HEK293 (cell line): ENCODE data around the gene BAG5.

ENCODE experiments used
- CTCF ChIA-PET: fragments of 350-600 bp; formaldehyde crosslinking; extraction: SDS; loops from one replicate; lab custom pipeline; 2021; ENCODE audit warnings: antibody characterized with exemption; lab: Yijun Ruan, JAX
- POLR2A ChIA-PET: fragments of 300-600 bp; formaldehyde crosslinking; extraction: SDS; loops from one replicate; lab custom pipeline; 2020; ENCODE audit warnings: antibody characterized with exemption, inconsistent platforms; lab: Yijun Ruan, JAX
- H3K27ac ChIP-seq: fragments of 200-500 bp; sonication (Bioruptor generic); 2 replicates; pipeline ENCODE4 v1.5.1; 2014; ENCODE audit warnings: low read depth, low read length, control low read depth, inconsistent platforms; ENCODE audit errors: extremely low read depth
- H3K36me3 ChIP-seq, 2 experiments: fragments of 200-500 bp in 1 of 2; sonication (Bioruptor generic) in 1 of 2; 1 replicate in 1 of 2; 2 replicates in 1 of 2; pipeline ENCODE4 v1.5.1; 2014 to 2017; ENCODE audit warnings: inconsistent platforms in 2 of 2, low read length in 2 of 2; ENCODE audit not compliant: control insufficient read depth in 2 of 2, insufficient read depth in 1 of 2
- H3K4me1 ChIP-seq: fragments of 200-500 bp; sonication (Bioruptor generic); 2 replicates; pipeline ENCODE4 v1.5.1; 2014; ENCODE audit warnings: mild to moderate bottlenecking, low read length, inconsistent platforms; ENCODE audit not compliant: control insufficient read depth, insufficient read depth
- H3K4me3 ChIP-seq: 2 replicates; pipeline ENCODE4 v1.5.1; 2011; ENCODE audit warnings: low read depth, mild to moderate bottlenecking, control low read depth, low read length, moderate library complexity
- H3K9me3 ChIP-seq: fragments of 200-500 bp; sonication (Bioruptor generic); 2 replicates; pipeline ENCODE4 v1.5.1; 2014; ENCODE audit warnings: low read depth, low read length, inconsistent platforms; ENCODE audit not compliant: control insufficient read depth, insufficient read depth
- FEZF1 ChIP-seq: fragments of 450-650 bp; formaldehyde crosslinking; IDR thresholded peaks from 2 replicates; pipeline ENCODE4 v1.5.1; 2016; ENCODE audit warnings: missing biosample characterization, missing genetic modification characterization
- GLIS1 ChIP-seq: fragments of 450-650 bp; formaldehyde crosslinking; IDR thresholded peaks from 2 replicates; pipeline ENCODE4 v1.5.1; 2016; ENCODE audit warnings: missing biosample characterization, missing genetic modification characterization
- KLF10 ChIP-seq: fragments of 450-650 bp; IDR thresholded peaks from 2 replicates; pipeline ENCODE4 v1.5.1; 2018; ENCODE audit warnings: missing biosample characterization, mild to moderate bottlenecking, missing genetic modification characterization
- OSR2 ChIP-seq: fragments of 450-650 bp; formaldehyde crosslinking; IDR thresholded peaks from 2 replicates; pipeline ENCODE4 v1.5.1; 2016; ENCODE audit warnings: missing biosample characterization, missing genetic modification characterization
- PBX3 ChIP-seq: sonication (generic); formaldehyde crosslinking; IDR thresholded peaks from 2 replicates; pipeline ENCODE4 v1.8.1; 2022; ENCODE audit warnings: mild to moderate bottlenecking, moderate library complexity, missing genetic modification reagents
- PRDM10 ChIP-seq: fragments of 450-650 bp; formaldehyde crosslinking; IDR thresholded peaks from 2 replicates; pipeline ENCODE4 v1.5.1; 2016; ENCODE audit warnings: missing biosample characterization, missing genetic modification characterization
- SP2 ChIP-seq: fragments of 450-650 bp; formaldehyde crosslinking; IDR thresholded peaks from 2 replicates; pipeline ENCODE4 v1.5.1; 2016; ENCODE audit warnings: missing biosample characterization, missing genetic modification characterization
- ZEB2 ChIP-seq: fragments of 450-650 bp; formaldehyde crosslinking; IDR thresholded peaks from 2 replicates; pipeline ENCODE4 v1.5.1; 2016; ENCODE audit warnings: missing biosample characterization, missing genetic modification characterization
- ZIC2 ChIP-seq: fragments of 450-650 bp; formaldehyde crosslinking; IDR thresholded peaks from 2 replicates; pipeline ENCODE4 v1.5.1; 2016; ENCODE audit warnings: missing biosample characterization, missing genetic modification characterization
- ZNF121 ChIP-seq: fragments of 450-650 bp; formaldehyde crosslinking; IDR thresholded peaks from 2 replicates; pipeline ENCODE4 v1.5.1; 2016; ENCODE audit warnings: missing biosample characterization, missing genetic modification characterization
- ZNF133 ChIP-seq: fragments of 450-650 bp; formaldehyde crosslinking; IDR thresholded peaks from 2 replicates; pipeline ENCODE4 v1.5.1; 2016; ENCODE audit warnings: missing biosample characterization, missing genetic modification characterization
- ZNF19 ChIP-seq: fragments of 450-650 bp; formaldehyde crosslinking; IDR thresholded peaks from 2 replicates; pipeline ENCODE4; 2016; ENCODE audit warnings: missing biosample characterization, missing genetic modification characterization, low read depth
- ZNF223 ChIP-seq: fragments of 450-650 bp; formaldehyde crosslinking; IDR thresholded peaks from 2 replicates; pipeline ENCODE4 v1.5.1; 2016; ENCODE audit warnings: missing biosample characterization, missing genetic modification characterization
- ZNF23 ChIP-seq: fragments of 450-650 bp; formaldehyde crosslinking; IDR thresholded peaks from 2 replicates; pipeline ENCODE4 v1.5.1; 2016; ENCODE audit warnings: missing biosample characterization, missing genetic modification characterization, borderline replicate concordance
- ZNF341 ChIP-seq: fragments of 450-650 bp; formaldehyde crosslinking; IDR thresholded peaks from 2 replicates; pipeline ENCODE4; 2016; ENCODE audit warnings: low read depth, missing biosample characterization, missing genetic modification characterization
- ZNF488 ChIP-seq: fragments of 450-650 bp; formaldehyde crosslinking; IDR thresholded peaks from 2 replicates; pipeline ENCODE4 v1.5.1; 2016; ENCODE audit warnings: missing biosample characterization, missing genetic modification characterization
- ZNF555 ChIP-seq: fragments of 450-650 bp; formaldehyde crosslinking; conservative IDR thresholded peaks from 2 replicates; pipeline ENCODE4 v1.5.1; 2017; ENCODE audit warnings: missing biosample characterization, mild to moderate bottlenecking, missing genetic modification characterization, inconsistent platforms
- ZNF776 ChIP-seq: fragments of 450-650 bp; formaldehyde crosslinking; IDR thresholded peaks from 2 replicates; pipeline ENCODE4 v1.5.0; 2017; ENCODE audit warnings: missing biosample characterization, missing genetic modification characterization, borderline replicate concordance
- ZNF837 ChIP-seq: fragments of 450-650 bp; formaldehyde crosslinking; IDR thresholded peaks from 2 replicates; pipeline ENCODE4 v1.5.1; 2016; ENCODE audit warnings: missing biosample characterization, missing genetic modification characterization
- TF ChIP-seq, protein P1 (sequence below): fragments of 450-650 bp; formaldehyde crosslinking; optimal IDR thresholded peaks from 2 replicates; pipeline ENCODE3; 2016; ENCODE audit warnings: missing biosample characterization, mild to moderate bottlenecking, missing genetic modification characterization
- TF ChIP-seq, protein P2 (sequence below): fragments of 450-650 bp; formaldehyde crosslinking; IDR thresholded peaks from 2 replicates; pipeline ENCODE4 v1.5.1; 2017; ENCODE audit warnings: missing biosample characterization, missing genetic modification characterization
- TF ChIP-seq, protein P3 (sequence below): fragments of 450-650 bp; formaldehyde crosslinking; IDR thresholded peaks from 2 replicates; pipeline ENCODE4 v1.5.1; 2016; ENCODE audit warnings: missing biosample characterization, missing genetic modification characterization

Gene BAG5

GRCh38 chr14:103607822-103608221 is 45.4 kb upstream of the BAG5 start:
- CTCF ChIA-PET, result interaction anchor here (0.7 kb wide), 1 partner anchor 31 kb away, joined by 3 read pairs; no protein-coding TSS in a partner anchor
- H3K4me3 ChIP-seq, result no peak overlapping the region
- H3K27ac ChIP-seq, result no peak overlapping the region
- no peaks in the 10 kb centered on the region for H3K9me3 ChIP-seq
- H3K36me3 ChIP-seq, result no peaks in the 10 kb centered on the region
- TF ChIP-seq PBX3, result no peak
- TF ChIP-seq, protein P1, sequence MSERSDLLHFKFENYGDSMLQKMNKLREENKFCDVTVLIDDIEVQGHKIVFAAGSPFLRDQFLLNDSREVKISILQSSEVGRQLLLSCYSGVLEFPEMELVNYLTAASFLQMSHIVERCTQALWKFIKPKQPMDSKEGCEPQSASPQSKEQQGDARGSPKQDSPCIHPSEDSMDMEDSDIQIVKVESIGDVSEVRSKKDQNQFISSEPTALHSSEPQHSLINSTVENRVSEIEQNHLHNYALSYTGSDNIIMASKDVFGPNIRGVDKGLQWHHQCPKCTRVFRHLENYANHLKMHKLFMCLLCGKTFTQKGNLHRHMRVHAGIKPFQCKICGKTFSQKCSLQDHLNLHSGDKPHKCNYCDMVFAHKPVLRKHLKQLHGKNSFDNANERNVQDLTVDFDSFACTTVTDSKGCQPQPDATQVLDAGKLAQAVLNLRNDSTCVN (tag by site-specific recombination), result no peak
- TF ChIP-seq SP2 (tag by site-specific recombination), result no peak
- TF ChIP-seq ZNF776 (tag by site-specific recombination), result no peak
- TF ChIP-seq ZNF23 (tag by site-specific recombination), result no peak
- no peak for TF ChIP-seq ZNF19
- no peak for TF ChIP-seq ZNF121 (tag by site-specific recombination)
- TF ChIP-seq KLF10 (tag by site-specific recombination), result no peak
- POLR2A ChIA-PET, result interaction anchor here (1.8 kb wide), 1 partner anchor 21 kb away, joined by 10 read pairs; the partner anchor contains the start of gene KLC1
- no peaks in the 10 kb centered on the region; the same call in 1 of the 2 replicates for H3K4me1 ChIP-seq

GRCh38 chr14:103606963-103607668 is 44.7 kb upstream of the BAG5 start:
- H3K9me3 ChIP-seq, result no peaks in the 10 kb centered on the region
- no peak overlapping the region for H3K27ac ChIP-seq
- POLR2A ChIA-PET, result interaction anchor here (0.6 to 1.8 kb wide), 2 partner anchors 22 to 107 kb away, joined by 3 to 10 read pairs; partner anchors contain the start of gene KLC1
- CTCF ChIA-PET, result interaction anchor here (0.7 kb wide), 2 partner anchors 31 to 1519 kb away, joined by 3 read pairs; no protein-coding TSS in a partner anchor
- H3K4me1 ChIP-seq, result no peaks in the 10 kb centered on the region; the same call in 1 of the 2 replicates
- no peaks in the 10 kb centered on the region for H3K36me3 ChIP-seq
- 0 out of 2 replicates have a peak overlapping the region, but pooled peaks have one; percentile 2 for H3K4me3 ChIP-seq
- TF ChIP-seq KLF10 (tag by site-specific recombination) (no peak), ZNF19 (no peak), ZNF488 (no peak), ZEB2 (tag by site-specific recombination) (0 out of 2 replicates have a peak, but pooled peaks have one; percentile 43), ZNF133 (tag by site-specific recombination) (no peak), OSR2 (tag by site-specific recombination) (peak; percentile 56), ZNF555 (tag by site-specific recombination) (no peak), ZIC2 (tag by site-specific recombination) (peak; percentile 98), ZNF837 (tag by site-specific recombination) (no peak), GLIS1 (tag by site-specific recombination) (peak; percentile 57), PRDM10 (tag by site-specific recombination) (peak; percentile 69), ZNF341 (peak; percentile 59; the same call in 1 of the 2 replicates), SP2 (tag by site-specific recombination) (peak; percentile 39), FEZF1 (tag by site-specific recombination) (0 out of 2 replicates have a peak, but pooled peaks have one; percentile 17), ZNF223 (tag by site-specific recombination) (no peak)
- TF ChIP-seq, protein P2, sequence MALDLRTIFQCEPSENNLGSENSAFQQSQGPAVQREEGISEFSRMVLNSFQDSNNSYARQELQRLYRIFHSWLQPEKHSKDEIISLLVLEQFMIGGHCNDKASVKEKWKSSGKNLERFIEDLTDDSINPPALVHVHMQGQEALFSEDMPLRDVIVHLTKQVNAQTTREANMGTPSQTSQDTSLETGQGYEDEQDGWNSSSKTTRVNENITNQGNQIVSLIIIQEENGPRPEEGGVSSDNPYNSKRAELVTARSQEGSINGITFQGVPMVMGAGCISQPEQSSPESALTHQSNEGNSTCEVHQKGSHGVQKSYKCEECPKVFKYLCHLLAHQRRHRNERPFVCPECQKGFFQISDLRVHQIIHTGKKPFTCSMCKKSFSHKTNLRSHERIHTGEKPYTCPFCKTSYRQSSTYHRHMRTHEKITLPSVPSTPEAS (tag by site-specific recombination), result peak; percentile 49
- TF ChIP-seq, protein P3, sequence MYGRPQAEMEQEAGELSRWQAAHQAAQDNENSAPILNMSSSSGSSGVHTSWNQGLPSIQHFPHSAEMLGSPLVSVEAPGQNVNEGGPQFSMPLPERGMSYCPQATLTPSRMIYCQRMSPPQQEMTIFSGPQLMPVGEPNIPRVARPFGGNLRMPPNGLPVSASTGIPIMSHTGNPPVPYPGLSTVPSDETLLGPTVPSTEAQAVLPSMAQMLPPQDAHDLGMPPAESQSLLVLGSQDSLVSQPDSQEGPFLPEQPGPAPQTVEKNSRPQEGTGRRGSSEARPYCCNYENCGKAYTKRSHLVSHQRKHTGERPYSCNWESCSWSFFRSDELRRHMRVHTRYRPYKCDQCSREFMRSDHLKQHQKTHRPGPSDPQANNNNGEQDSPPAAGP (tag by site-specific recombination), result 0 out of 2 replicates have a peak, but pooled peaks have one; percentile 44
